HL-60/S4 treated with retinoic acid at 250 ng/mL for 4 days and 3 days (cell line): ENCODE results near the gene QDPR.
"Not testable (repeated sequence)": the region's sequence is repeated elsewhere in the genome, so short reads cannot be mapped to it uniquely, and the experiment has no call there.

Source experiments
- in situ Hi-C: fragments of 300-500 bp; cut with MboI; formaldehyde crosslinking; loops from 2 replicates; pipeline ENCODE4 v1.7.0; 2022; ENCODE audit warnings: low sequenced_read_pairs

QDPR gene

DNA sequence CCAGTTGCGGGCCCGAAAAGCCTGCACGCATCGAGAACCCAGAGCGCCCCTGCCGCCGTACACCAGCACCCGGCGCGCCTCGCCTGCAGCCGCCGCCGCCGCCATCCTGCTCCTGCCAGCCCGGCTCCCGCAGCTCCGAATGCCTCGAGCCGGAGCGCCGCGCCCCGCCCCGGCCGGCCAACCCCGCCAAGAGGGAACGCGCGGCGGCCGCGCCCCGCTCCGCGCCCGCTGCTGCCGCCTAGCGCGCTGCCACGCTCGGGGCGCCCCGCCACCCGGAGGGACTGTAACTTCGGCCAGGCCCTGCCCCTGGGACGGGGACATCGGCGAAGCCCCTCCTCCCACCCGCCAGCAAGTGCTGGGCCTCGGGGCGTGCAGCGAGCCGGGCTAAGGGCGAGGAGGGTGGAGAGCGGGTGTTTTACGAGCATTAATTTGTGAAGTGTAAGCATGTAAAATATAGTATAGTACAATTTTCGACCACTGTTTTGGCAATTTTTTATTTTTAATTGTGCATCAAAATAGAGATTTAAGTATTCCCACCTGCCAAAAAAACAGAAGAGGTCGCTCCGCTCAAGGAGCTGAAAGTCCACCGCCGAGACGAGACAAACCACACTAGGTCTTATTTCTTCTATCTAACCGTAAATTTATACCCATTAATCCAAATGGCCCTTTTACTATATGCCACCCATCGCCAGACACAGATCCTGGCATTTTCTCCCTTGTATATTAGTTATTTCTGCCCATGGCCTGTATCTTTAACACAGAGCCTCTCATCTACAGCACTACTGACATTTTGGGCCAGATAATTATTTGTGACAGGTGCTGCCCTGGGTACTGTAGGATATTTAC lies at the start of gene QDPR:
Gene QDPR (minus strand): TSS at position 141 of the 846 bp plus-strand sequence. CDS start 36 bp downstream, at position 105.
- in situ Hi-C loops: no loop called here

- in situ Hi-C loops: loop anchor here (25.0 kb wide), 2 partner anchors 251 to 1026 kb away; partner anchors contain the start of genes DCAF16 and NCAPG
These were observed 49.5 kb upstream of the QDPR start for GRCh38 chr4:17561195-17561909.

GRCh38 chr4:17560065-17560673 lies 48.3 kb upstream of the QDPR start:
- in situ Hi-C loops: loop anchor here (25.0 kb wide), 2 partner anchors 252 to 1027 kb away; partner anchors contain the start of genes DCAF16 and NCAPG

- in situ Hi-C loops: loop anchor here (25.0 kb wide), 2 partner anchors 253 to 1028 kb away; partner anchors contain the start of genes DCAF16 and NCAPG
These were observed 47.8 kb upstream of the QDPR start for GRCh38 chr4:17559709-17560048.

- in situ Hi-C loops: loop anchor here (25.0 kb wide), 2 partner anchors 253 to 1028 kb away; partner anchors contain the start of genes DCAF16 and NCAPG
These were observed 47.2 kb upstream of the QDPR start for GRCh38 chr4:17558941-17559708.

GRCh38 chr4:17557880-17558279 lies 46.0 kb upstream of the QDPR start:
- in situ Hi-C loops: loop anchor here (25.0 kb wide), 2 partner anchors 254 to 1029 kb away; partner anchors contain the start of genes DCAF16 and NCAPG

DNA sequence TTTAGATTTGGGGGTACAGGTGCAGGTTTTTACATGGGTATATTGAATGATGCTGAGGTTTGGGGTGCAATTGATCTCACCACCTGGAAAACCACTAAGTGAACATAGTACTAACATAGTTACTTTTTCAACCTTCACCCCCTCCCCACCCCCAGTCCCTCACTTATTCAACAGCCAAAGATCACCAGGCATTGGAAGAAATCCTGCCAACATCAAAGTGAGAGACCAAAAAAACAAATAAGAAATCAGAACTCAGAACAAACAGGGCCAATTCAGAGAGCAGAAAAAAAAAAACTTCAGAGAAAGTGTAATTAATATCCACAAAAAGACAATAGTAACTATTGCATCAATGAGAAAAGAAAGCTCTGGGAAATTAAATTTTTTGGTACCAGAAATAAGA lies 44.6 kb upstream of the QDPR start:
- in situ Hi-C loops: loop anchor here (25.0 kb wide), 2 partner anchors 256 to 1031 kb away; partner anchors contain the start of genes DCAF16 and NCAPG

DNA sequence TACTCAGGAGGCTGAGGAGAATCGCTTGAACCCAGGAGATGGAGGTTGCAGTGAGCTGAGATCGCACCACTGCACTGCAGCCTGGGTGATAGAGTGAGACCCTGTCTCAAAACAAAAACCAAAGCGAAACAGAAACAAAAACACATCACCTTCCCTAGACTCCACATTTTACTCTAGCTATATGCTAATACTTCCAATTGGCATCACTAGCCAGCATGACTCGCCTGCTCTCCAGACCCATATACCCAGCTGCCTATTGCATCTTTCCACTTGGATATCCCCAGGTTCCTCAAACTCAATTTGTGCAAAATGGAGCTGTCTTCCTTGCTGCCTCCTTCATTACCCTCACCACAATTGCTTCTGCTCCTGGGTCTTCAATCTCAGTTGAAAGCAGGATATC lies 42.7 kb upstream of the QDPR start:
- in situ Hi-C loops: loop anchor here (25.0 kb wide), 2 partner anchors 258 to 1033 kb away; partner anchors contain the start of genes DCAF16 and NCAPG

DNA sequence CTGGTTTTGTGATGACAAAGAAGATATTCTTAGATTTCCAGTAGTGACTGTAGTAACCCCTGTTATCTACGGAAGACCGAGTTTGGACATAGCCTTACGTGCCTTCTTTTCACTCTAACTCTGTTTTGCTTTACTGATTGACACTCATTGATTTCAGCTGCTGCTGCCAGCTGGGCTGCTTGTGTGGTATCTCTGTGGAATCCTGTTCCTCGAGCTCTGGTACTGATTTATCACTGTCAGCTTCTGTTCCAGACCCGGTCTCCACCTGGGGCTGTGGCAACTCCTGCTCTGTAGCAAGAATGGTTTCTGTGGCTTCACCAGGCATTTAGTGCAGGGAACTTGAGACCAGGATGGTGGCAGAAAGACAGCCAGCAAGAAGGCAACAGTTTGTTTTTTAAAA lies 40.5 kb upstream of the QDPR start:
- in situ Hi-C loops: loop anchor here (25.0 kb wide), 2 partner anchors 260 to 1035 kb away; partner anchors contain the start of genes DCAF16 and NCAPG

DNA sequence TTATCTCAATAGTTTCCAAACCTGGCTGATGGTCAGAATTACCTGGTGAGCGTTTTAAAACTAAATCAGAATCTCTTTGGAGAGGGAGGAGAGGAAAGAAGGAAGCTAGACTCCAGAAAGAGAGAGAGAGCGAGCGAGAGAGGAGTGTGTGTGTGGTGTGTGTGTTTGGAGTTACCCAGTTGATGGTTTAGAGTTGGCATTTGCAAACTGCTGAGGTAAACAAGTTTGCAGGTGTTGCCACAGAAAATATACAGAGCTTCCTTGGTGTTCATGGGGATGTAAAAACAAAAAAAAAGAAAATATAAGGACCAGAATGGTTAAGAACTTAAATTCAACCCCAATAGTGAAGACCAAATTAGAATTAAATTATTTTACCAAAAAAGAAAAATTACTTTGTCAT lies 38.7 kb upstream of the QDPR start:
- in situ Hi-C loops: loop anchor here (25.0 kb wide), 2 partner anchors 262 to 1037 kb away; partner anchors contain the start of genes DCAF16 and NCAPG

- in situ Hi-C loops: no loop called here
These were observed 34.8 kb upstream of the QDPR start for GRCh38 chr4:17546678-17547077.

GRCh38 chr4:17546222-17546621 lies 34.3 kb upstream of the QDPR start:
- in situ Hi-C loops: no loop called here

DNA sequence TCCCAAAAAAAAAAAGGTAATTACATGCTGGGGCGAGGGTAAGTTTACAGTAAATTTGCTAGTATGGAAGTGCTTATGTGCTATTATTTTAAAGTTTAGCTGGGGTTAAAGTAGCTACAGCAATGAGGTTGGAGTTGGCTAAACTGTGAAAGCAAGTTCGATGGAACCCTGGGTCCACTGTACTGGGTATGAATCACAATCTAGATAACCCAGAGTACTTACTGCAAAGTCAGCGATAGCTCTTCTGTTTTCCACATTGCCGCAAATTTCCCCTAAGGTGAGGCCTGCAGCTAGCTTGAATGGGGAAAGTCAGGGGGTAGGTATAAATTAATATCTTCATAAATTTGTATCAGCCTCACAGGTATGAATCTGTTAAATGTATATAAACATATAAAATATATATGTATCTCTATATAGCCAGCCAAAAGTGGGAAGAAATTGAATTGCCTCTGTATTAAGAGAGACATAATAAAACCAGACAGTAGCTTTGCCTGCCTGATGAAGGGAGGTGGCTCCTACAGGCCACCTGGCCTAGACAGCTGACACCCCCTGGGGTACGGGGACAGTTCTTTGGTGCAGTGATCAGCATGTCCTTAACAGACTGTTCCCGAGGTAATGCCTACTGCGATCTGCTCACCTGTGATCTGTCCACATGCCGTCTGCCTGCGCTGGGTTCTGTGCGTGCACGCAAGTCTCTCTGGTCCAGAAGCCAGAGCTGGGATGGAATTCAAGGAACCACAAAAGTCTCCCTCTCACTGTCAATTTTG lies 33.7 kb upstream of the QDPR start:
- in situ Hi-C loops: no loop called here

DNA sequence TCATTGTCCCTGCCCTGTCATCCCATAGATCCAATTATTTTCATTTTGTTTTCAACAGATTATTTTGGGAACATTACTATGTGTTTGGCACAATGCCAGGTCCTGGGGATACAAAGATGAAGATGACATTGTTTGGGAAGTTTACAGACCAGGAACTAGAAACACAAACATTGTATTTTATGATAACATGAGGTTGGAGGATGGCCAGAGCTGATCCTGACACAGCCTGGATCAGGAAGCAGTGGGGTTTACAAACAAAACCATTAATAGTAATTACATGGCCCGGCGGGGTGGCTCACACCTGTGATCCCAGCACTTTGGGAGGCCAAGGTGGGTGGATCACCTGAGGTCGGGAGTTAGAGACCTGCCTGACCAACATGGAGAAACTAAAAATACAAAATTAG lies 32.9 kb upstream of the QDPR start:
- in situ Hi-C loops: no loop called here

DNA sequence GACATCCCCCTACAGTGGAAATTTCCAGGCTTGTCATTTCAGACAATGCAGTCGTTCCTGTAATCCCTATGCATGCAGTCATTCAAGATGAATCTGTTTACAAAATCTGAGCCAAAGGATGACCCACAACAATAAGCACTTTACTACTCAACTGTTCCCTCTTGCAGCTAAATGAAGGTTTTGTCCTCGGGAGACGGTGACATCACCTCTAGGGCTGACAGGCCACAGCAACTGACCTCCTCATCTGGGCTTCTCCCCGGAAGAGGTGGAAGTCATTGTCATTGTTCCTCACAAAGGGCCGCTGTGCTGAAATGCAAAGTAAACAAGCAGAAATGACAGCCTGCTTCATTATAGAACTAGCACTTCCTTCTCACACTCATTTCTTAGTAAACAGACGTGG lies 32.3 kb upstream of the QDPR start:
- in situ Hi-C loops: no loop called here

GRCh38 chr4:17537060-17537459 lies 25.2 kb upstream of the QDPR start:
- in situ Hi-C loops: not testable (repeated sequence)

GRCh38 chr4:17535906-17536305 lies 24.0 kb upstream of the QDPR start:
- in situ Hi-C loops: no loop called here

DNA sequence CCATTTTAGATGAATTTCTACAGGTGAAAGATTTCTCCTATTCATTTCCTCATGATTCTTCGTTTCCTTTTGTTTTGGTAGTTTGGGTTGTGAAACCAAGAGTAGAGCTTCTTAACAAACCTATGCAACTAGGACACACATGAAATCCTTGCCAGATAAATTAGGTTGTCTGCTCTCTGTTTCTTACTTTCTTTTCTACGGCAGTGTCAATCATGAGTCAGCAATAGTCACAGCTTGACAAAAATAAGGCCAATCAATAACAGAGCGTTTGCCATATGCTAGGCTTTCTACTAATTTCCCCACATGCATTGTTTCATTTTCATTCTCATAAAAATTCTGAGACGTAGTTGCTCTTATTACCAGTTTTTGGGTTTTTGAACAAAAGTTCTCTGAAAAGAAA lies 23.4 kb upstream of the QDPR start:
- in situ Hi-C loops: no loop called here

DNA sequence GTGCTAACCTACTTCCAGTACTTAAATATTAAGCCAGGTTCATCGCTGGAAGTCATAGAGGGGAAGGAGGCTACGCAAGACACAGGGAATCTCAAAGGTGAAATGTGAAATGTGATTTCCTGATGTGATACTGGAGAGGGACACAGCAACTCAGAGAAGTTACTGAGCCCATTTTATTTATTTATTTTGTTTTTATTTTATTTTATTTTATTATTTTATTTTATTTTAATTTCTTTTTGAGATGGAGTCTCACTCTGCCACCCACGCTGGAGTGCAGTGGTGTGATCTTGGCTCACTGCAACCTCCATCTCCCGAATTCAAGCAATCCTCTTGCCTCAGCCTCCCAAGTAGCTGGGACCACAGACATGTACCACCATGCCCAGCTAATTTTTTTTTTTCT lies 22.8 kb upstream of the QDPR start:
- in situ Hi-C loops: no loop called here
